NCI-H1105 treated with DMSO at 0.1 percent for 48 hours (cell line): ENCODE results near the gene N4BP2L2.
A peak's percentile ranks its signal among the peaks of the same experiment; 100 is the strongest.

Experiments used
- DNase-seq: peaks from one replicate; lab custom pipeline; 2025; lab: John Stamatoyannopoulos, UW

Gene N4BP2L2

DNA sequence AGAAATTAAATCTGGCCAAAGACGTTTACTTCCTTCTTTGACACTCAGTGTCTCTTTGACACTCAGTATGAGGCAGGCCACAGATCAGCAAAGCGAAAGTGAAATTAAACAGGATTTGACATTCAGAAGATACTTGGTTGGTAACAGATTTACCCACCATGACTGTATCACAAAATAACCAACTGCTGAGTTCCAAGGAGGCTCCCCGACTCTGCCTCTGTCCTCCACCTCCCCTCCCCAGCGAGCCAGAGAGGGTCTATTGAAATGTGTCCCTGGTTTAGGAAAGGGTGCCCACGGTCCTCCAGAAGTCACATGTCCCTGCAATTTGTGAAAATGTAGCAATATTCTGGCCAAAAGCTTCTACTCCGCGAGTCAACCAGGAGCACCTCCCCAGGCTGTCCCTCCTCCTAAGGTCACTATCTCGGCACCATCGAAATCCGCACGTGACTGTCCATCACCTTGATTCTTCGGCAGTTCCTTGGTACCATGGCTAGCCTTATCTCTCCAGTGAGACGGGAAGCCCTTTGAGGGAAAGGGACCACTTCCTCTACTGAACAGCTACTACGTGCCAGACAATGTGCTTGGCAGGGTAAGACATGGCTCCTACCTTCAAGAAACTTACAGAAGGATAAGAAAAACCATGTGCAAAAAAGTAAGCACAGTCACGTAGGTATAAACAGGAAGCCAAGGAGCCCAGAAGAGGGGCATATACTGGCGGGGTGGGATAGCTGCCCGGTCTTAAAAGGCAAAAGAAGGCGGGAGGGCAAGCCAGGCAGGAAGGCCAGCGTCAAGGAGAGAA, 112.2 kb downstream of the N4BP2L2 start:
- no peak for DNase-seq

DNA sequence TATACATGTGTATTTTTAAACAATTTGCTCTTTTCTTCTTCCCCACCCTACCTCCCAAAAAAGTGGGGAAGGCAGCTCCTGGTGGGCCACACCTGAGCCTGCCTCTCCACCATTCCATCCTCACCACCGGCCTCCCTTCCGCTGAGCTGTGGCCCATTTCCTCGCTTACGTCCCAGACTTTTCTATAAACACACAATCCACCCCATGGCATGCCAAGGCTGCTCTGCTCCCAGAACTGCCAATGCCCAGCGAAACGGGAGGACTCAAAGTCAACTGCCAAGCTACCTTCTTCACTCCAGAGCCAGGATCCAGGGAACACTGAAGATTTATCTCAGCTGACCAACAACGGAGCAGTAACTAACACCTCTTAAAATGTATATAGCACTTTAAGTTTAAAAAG, 113.4 kb downstream of the N4BP2L2 start:
- DNase-seq = no peak

DNA sequence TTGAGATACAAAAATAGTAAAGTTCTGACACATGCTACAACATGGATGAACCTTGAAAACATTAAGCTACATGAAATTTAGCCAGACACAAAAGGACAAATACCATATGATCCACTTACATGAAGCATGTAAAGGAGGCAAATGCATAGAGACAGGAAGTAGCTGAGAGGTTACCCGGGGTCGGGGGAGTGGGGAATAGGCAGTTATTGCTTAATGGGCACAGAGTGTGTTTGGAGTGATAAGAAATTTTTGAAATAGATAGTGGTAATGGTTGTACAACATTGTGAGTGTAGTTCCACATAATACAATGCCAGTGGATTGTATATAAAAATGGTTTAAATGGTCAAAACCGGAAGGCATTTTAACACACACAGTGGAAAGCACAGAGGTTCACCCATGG, 115.0 kb downstream of the N4BP2L2 start:
- DNase-seq = no peak

DNA sequence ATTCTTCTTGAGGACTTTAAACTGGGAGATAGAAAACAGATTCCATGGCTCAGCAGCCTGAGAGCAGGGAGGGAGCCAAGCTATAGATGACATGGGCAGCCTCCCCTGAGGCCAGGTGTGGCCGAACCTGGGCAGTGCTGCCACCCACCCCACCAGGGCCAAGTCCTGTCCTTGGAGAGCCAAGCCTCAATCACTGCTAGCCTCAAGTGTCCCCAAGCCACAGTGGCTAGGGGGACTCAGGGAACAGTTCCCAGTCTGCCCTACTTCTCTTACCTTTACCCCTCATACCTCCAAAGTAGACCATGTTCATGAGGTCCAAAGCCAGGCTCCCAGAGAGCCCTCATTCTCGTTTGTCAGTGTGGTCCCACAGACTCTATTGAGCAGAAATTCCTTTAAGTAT, 118.7 kb downstream of the N4BP2L2 start:
- no peak for DNase-seq

DNA sequence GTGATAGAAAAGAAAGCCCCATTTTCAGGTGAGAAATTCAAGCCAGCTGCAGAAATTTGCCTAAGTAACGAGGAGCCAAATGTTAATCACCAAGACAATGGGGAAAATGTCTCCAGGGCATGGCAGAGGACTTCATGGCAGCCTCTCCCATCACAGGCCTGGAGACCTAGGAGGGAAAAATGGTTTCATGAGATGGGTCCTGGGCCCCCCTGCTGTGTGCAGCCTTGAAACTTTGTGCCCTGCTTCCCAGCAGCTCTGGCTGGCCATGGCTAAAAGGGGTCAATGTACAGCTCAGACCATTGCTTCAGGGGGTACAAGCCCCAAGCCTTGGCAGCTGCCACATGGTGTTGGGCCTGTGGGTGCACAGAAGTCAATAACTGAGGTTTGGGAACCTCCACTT, 120.6 kb downstream of the N4BP2L2 start:
- DNase-seq = no peak

DNA sequence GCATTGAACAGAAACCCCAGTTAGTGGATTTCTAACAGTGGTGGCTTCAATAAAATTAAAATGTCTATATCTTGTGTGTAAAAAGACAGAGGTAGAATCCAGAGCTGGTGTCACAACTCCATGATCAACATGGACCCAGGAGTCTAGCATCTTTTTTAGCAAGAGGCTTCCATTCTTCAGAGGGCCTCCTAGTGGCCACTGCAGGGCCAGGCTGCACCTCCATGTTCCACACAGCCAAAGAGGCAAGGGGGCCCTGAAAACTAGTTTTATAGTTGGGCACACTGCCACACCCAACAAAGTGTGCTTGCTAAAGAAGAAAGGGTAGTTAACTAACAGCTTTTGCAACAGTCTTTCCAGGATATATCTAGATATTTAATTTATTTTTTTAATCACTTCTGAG, 123.6 kb downstream of the N4BP2L2 start:
- no peak for DNase-seq

DNA sequence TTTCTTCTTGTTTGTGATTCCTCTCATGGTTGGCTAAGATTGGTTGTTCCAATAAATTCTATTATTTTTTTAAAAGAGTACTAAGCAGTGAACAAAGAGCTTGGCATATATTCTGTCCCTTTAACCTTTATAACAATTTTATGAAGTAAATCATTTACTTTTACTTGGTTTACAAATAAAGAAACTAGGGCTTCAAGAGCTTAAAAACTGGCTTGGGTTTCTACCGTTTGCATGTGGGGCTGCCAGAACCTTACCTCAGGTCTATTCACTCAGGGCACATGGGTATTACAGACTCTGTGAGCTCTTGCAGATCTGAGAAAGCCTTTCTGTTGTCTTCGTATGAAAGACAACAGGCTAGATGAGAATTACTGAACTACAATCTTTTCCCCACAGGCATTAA, 124.0 kb downstream of the N4BP2L2 start:
- DNase-seq = no peak

DNA sequence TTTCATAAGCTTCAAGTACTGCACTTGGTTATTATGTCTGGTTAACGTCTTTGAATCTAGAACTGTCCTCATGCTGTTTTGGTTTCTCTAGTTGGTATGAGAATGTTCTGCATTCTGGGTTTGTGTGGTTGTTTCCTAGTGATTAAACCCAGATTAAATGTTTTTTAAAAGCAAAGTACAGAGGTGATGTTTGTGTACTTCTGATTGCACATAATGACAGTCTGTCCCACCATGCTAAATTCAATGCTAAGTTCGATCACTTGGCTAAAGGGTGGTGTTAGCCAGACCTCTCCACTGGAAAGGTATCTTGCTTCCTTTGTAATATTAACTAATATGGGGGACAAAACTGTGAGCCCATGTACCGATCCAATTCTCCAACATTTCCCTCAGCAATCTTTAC, 125.3 kb downstream of the N4BP2L2 start:
- DNase-seq = no peak

DNA sequence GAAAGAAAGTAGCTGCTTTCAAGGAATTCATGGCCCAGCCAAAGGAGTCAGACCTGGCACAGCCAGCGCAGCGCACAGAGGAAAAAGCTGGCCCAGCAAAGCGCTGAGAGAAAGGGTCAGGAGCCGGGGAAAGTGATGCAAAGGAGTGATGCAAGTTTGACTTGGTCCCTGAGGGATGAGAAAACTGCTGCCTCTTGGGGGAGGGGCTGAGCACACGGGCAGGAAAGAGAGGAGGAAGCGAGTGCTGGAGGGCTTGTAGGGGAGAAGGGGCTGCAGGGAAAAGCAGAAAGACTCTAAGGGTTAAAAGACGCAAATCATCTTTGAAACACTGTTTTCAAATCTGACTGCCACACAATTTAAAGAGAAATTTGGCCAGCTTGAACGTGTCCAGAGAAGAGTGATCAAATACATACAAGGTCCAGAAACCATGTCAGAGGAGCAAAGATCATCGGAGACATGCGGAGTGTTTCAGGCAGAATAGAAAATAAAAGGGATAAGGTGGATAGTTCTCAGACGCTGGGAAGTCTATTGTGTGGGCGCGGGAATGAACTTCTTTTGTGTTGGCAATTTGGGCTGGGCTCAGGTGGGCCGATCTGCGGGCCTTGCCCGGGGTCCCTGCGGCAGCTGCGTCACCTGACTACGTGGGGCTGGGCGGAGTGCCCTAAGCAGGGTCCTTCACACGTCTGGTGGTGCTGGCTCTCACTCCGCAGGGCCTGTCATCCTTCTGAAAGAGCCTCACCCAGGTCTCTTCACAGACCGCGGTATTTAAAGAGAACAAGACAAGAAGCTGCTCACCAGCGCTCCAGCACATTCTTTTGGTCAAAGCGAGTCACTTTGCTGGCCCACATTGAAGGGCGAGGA, 128.8 kb downstream of the N4BP2L2 start:
- DNase-seq = peak; percentile 25

DNA sequence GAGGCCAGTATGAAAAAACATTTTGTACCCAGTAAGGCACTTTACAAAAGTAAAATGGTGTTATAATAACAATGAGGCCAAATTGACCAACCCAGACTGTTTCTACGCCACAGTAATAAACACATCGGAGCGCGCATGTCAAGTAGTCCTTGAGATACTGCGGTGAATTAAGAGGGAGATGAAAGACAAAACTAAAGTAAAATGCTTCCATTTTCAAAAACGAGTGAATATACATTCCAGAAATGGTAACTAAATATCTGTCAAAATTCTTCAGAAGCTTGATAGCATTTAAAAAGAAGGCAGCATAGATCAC, 129.6 kb downstream of the N4BP2L2 start:
- DNase-seq = no peak

DNA sequence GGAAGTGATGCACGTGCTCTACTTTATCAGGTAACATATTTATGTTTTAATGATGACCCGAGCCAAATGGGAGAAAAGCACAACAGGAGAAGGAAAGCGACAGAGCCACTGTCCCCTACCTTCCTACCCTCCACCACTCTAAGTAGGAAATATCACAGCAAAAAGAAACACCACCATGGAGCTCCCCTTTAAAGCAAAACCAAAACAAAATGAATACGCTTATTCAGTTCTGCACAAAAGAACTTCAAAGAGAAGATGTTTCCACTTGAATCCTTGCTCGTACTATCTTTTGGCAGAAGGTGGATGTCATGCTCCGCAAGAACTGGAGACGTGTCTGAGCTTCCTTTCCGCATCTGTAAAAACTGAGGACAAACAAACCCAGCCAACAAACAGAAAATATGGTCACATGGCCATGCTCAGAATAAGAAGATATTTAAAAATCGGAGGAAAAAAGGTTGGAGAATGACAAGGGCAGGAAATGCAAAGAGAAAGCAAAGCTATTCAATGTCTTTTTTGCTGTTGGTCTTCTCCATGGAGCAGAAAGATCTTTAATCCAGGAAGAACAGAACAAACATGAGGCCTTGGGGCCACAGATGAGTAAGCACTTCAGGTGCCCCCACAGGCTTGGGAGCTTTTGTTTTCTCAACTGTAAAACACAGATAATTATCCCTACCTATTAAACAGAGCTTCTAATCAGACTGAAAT, 130.1 kb downstream of the N4BP2L2 start:
- DNase-seq = peak; percentile 57

DNA sequence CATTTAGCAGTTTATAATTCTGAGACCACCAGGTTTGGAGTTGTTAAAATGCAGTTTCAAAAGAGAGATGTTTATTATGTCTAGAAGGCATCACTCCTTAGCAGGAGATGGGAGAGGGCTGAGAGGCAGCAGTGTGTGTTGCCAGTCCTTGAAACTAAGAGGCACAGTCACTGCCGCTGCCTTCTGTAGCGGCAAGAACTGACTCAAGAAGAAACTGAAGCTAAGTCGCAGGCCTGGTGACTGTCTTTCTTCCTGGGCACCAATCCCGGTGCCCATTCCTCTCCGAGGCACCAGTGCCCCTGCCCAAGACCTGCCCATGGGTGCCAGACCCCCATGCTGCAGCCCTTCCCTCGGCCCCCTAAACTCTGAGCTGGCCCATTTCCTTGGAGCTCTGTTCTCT, 130.7 kb downstream of the N4BP2L2 start:
- no peak for DNase-seq

DNA sequence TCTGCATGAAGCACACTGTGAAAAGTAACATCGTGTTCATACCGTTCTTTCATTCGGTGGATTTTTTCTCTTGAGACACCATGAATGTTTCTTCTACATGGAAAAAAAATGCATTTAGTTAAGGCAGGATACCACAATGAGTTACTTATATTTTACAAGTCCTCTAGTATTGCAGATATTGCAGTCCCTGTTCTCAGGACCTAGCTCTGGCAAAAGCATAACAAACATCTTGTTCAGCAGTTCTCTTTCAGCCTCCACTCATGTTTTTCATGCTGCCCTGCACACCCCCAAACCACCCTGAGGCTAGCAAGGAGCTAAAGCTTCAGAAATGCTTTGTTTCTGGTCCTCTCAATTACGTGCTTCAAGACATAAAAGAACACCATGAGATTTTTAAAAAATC, 135.5 kb downstream of the N4BP2L2 start:
- DNase-seq = no peak

DNA sequence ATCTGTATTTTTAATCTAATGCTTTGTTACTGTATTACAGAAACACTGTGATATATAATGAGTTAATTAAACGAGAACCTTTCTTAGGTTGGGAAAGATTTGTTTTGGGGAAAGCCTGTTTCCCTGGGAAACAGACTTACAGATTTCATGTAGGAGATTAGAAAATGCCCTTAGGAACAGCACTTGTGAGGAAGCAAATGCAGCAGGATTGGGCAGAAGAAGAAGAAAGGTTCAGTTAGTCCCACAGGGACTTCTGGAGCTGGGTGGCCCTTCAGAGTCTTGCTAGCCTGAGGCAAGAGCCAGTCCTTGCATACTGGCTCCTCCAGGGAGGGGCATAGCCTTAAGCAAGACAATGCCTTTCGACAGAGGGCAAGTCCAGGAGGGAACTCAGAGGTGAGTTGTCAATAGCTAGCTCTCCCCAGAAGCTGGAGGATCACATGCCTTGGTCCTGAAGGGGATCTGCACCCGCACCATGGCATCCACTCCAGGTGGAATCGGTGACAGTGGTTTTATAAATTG, 147.4 kb downstream of the N4BP2L2 start:
- no peak for DNase-seq

DNA sequence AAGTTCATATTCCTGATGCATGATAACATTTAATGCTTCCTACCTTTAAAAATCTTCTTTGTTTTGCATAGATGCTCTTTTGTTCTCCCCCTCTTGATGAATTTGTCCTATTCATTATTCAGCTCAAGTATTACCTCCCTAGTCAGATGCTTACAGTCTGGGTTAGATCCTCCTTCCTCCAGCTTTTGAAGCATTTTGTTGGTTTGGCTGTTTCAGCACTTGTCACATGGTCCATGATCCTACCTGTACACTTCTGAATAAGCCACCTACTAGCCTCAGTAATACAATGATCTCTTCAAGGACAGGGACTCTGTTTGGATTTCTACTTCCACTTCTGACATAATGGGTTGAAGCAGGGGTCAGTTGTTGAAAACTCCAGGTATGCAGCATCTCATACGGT, 148.1 kb downstream of the N4BP2L2 start:
- no peak for DNase-seq

DNA sequence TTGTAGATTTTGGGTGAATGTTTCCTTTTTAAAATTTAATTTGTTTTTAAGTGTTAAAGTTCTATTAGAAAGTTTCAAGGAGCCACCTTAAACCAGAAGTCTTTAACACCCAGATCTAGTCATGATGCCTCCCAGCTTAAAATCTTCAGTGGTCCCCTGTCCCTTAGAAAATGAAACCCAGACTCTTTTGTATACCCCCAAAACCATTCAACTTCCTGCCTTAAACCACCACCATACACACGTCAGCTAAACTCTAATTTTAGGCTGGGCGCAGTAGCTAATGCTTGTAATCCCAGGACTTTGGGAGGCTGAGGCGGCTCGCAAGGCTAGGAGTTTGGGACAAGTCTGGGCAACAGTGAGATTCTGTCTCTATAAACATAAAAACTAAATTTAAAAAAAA, 148.5 kb downstream of the N4BP2L2 start:
- DNase-seq = no peak

DNA sequence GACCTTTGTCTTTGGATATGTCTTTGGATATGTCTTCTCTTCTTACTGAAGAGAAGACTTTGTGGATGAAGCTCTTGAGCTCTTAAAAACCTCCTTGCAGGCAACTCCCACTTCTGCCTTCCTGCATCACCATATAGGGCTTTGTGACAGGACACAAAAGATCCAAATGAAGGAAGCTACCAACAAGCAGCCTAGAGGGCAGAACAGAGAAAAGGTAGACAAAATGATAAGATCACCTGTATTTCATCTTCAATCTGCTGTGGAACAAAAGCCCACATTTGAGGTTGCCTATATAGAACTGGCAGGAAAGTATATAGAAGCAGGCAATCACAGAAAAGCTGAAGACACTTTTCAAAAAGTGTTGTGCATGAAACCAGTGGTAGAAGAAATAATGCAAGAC, 153.2 kb downstream of the N4BP2L2 start:
- no peak for DNase-seq

DNA sequence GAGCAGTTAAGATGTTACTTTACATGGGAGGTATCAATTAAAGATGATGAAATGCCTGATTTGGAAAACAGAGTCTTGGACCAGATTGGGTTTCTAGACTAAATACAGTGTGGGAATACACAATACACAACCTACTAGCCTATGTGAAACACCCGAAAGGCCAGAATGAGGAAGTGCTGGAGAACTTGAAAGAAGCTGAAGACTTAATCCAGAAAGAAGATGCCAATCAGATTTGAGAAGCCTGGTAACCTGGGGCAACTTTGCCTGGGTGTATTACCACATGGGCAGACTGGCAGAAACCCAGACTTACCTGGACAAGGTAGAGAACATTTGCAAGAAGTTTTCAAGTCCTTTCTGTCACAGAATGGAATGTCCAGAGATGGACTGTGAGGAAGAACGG, 153.9 kb downstream of the N4BP2L2 start:
- DNase-seq = no peak

DNA sequence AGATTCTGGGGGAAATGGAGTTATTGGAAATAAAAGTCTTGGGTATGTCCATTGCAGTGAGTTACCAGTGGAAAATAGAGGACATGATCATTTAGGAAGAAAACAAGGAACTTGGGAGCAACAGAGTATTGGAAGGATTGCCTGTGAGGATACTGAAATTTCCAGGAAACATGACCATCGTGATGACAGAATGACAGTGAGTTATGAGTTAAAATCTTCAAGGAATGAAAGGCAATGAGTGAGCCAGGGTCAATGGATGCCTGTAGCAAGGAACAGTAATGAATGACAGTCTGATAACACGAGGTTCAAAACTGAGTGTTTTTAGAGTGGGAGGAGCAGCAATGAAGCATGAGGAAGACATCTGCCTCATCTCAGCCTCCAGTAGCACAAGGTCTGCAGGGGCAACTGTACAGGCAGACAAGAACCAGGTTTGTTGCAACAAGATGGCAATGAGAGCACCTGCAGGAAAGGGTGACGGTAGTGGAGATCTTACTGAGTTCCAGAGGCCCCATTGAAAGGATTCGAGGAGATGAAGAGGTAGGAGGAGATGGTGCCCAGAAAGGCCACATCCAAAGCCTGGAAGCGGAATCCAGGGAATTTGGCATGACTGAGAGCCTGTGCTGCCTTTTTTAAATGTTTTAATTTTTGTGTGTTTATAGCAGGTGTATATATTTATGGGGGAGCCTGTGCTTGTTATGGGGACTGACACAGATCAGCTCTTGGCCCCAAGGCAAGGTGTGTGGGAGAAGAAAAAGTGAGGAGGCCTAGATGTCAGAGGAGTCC, 154.6 kb downstream of the N4BP2L2 start:
- DNase-seq = no peak
